GM23338 (cell line): ENCODE data around the gene ARAP1. TPM values are rescaled to one million over a fixed set of nuclear protein-coding genes. Genes with fewer than 3 reads are reported as not detected.

Source experiments
- ATAC-seq: fragments of 200-7000 bp; cut with Tn5 transposase; 3 replicates; pipeline ENCODE4 v1.9.1; 2020
- DNase-seq: peaks from one replicate; pipeline ENCODE4 v3.0.0-alpha.2; 2015; ENCODE audit warnings: low spot score
- H2AFZ ChIP-seq: fragments of 200-600 bp; sonication (generic); 2 replicates; pipeline ENCODE4 v1.8.0; 2016; ENCODE audit warnings: antibody characterized with exemption, mild to moderate bottlenecking, moderate library complexity
- H3F3A ChIP-seq: fragments of 200-600 bp; sonication (generic); replicated peaks from 2 replicates; pipeline ENCODE4 v1.8.0; 2017; ENCODE audit warnings: antibody characterized with exemption, mixed run types, low read depth
- H3K27ac ChIP-seq: fragments of 200-600 bp; sonication (generic); 2 replicates; pipeline ENCODE4 v1.6.1; 2016; ENCODE audit warnings: low read depth
- H3K27me3 ChIP-seq: fragments of 200-600 bp; sonication (generic); 2 replicates; pipeline ENCODE4 v1.8.0; 2016; ENCODE audit warnings: mild to moderate bottlenecking, mixed run types, moderate library complexity; ENCODE audit not compliant: insufficient read depth
- H3K36me3 ChIP-seq: fragments of 200-600 bp; sonication (generic); 2 replicates; pipeline ENCODE4 v1.8.0; 2016; ENCODE audit warnings: mild to moderate bottlenecking; ENCODE audit not compliant: insufficient read depth
- H3K4me1 ChIP-seq: fragments of 200-600 bp; sonication (generic); 2 replicates; pipeline ENCODE4 v1.8.0; 2016; ENCODE audit warnings: mild to moderate bottlenecking, moderate library complexity; ENCODE audit not compliant: insufficient read depth
- H3K4me2 ChIP-seq: fragments of 200-600 bp; sonication (generic); 2 replicates; pipeline ENCODE4 v1.7.1; 2017; ENCODE audit warnings: mixed run types
- H3K4me3 ChIP-seq: fragments of 200-600 bp; sonication (generic); 2 replicates; pipeline ENCODE4 v1.6.1; 2016; ENCODE audit warnings: mixed run types
- H3K79me2 ChIP-seq: fragments of 200-600 bp; sonication (generic); replicated peaks from 2 replicates; pipeline ENCODE4 v1.8.0; 2017; ENCODE audit warnings: mild to moderate bottlenecking; ENCODE audit not compliant: insufficient read depth
- H3K9me2 ChIP-seq: fragments of 200-600 bp; sonication (generic); 2 replicates; pipeline ENCODE4 v1.8.0; 2017; ENCODE audit not compliant: insufficient read depth
- H4K20me1 ChIP-seq: fragments of 200-600 bp; sonication (generic); replicated peaks from 2 replicates; pipeline ENCODE4 v1.8.0; 2017; ENCODE audit warnings: mild to moderate bottlenecking; ENCODE audit not compliant: insufficient read depth
- H3K27ac Mint-ChIP-seq: 2 replicates; pipeline ENCODE4 v1.8.0; 2020; ENCODE audit warnings: inconsistent platforms, mild to moderate bottlenecking, moderate library complexity, mixed read lengths
- H3K27me3 Mint-ChIP-seq: 3 replicates; pipeline ENCODE4 v1.8.0; 2022; ENCODE audit warnings: low read depth, mild to moderate bottlenecking, moderate library complexity, mixed read lengths, inconsistent platforms; ENCODE audit not compliant: insufficient read depth, poor library complexity
- H3K36me3 Mint-ChIP-seq: 3 replicates; pipeline ENCODE4 v1.8.0; 2021; ENCODE audit warnings: low read depth, mild to moderate bottlenecking, inconsistent platforms, moderate library complexity, mixed read lengths
- H3K4me1 Mint-ChIP-seq: 3 replicates; pipeline ENCODE4 v1.8.0; 2020; ENCODE audit warnings: mild to moderate bottlenecking, inconsistent platforms, mixed read lengths
- H3K4me3 Mint-ChIP-seq: 3 replicates; pipeline ENCODE4 v1.8.0; 2021; ENCODE audit warnings: moderate library complexity, mild to moderate bottlenecking, inconsistent platforms, mixed read lengths
- H3K9me3 Mint-ChIP-seq: 3 replicates; pipeline ENCODE4 v1.8.0; 2020; ENCODE audit warnings: moderate library complexity, mild to moderate bottlenecking, inconsistent platforms, mixed read lengths
- CREB1 ChIP-seq: fragments of 250-450 bp; sonication (Bioruptor Pico); IDR thresholded peaks from 2 replicates; pipeline ENCODE4 v1.5.0; 2020; ENCODE audit warnings: low read depth, mild to moderate bottlenecking, moderate library complexity
- CTCF ChIP-seq, 2 experiments: fragments of 200-600 bp in 1 of 2; sonication (generic) in 1 of 2; conservative IDR thresholded peaks; 2 replicates each; pipeline versions ENCODE4 v1.5.1 to v1.6.1; 2016 to 2017; ENCODE audit warnings: antibody characterized with exemption in 2 of 2, low read depth in 2 of 2, mild to moderate bottlenecking in 2 of 2, moderate library complexity in 1 of 2
- EZH2 ChIP-seq: fragments of 200-600 bp; sonication (generic); IDR thresholded peaks from one replicate; pipeline ENCODE4 v1.8.0; 2017; ENCODE audit warnings: antibody characterized with exemption, mild to moderate bottlenecking, low read depth; ENCODE audit not compliant: unreplicated experiment
- EZH2phosphoT487 ChIP-seq: fragments of 200-600 bp; sonication (generic); IDR thresholded peaks from one replicate; pipeline ENCODE4 v1.8.1; 2018; ENCODE audit warnings: antibody characterized with exemption; ENCODE audit not compliant: unreplicated experiment
- JUNB ChIP-seq: IDR thresholded peaks from one replicate; pipeline ENCODE4 v1.6.1; 2016; ENCODE audit warnings: antibody characterized with exemption; ENCODE audit not compliant: unreplicated experiment
- NANOG ChIP-seq: IDR thresholded peaks from 2 replicates; pipeline ENCODE4 v1.6.1; 2016; ENCODE audit warnings: antibody characterized with exemption, borderline replicate concordance
- POLR2AphosphoS5 ChIP-seq: IDR thresholded peaks from 2 replicates; pipeline ENCODE4 v1.6.1; 2016; ENCODE audit warnings: antibody characterized with exemption, low read depth
- REST ChIP-seq: IDR thresholded peaks from one replicate; pipeline ENCODE4 v1.6.1; 2018; ENCODE audit warnings: antibody characterized with exemption; ENCODE audit not compliant: unreplicated experiment
- STAT1 ChIP-seq: IDR thresholded peaks from one replicate; pipeline ENCODE4 v1.6.1; 2016; ENCODE audit warnings: antibody characterized with exemption; ENCODE audit not compliant: unreplicated experiment
- ZNF114 ChIP-seq: fragments of 250-450 bp; sonication (Bioruptor Pico); IDR thresholded peaks from 2 replicates; pipeline ENCODE4 v1.5.0; 2020; ENCODE audit warnings: mild to moderate bottlenecking, moderate library complexity
- ZNF331 ChIP-seq: fragments of 250-450 bp; sonication (Bioruptor Pico); IDR thresholded peaks from 2 replicates; pipeline ENCODE4 v1.5.0; 2020; ENCODE audit warnings: low read depth, mild to moderate bottlenecking, moderate library complexity
- ZNF462 ChIP-seq: fragments of 250-450 bp; sonication (Bioruptor Pico); IDR thresholded peaks from 2 replicates; pipeline ENCODE4 v1.5.0; 2020; ENCODE audit warnings: mild to moderate bottlenecking, moderate library complexity
- polyA plus RNA-seq: library from polyadenylated mRNA; unstranded; fragments of >200 nt; fragmentation: Nextera tagmentation; extraction: Ambion mirVana; gene quantifications from 2 replicates; pipeline ENCODE4 v1.2.1, GENCODE V29; 2016
- total RNA-seq: library from RNA; depleted of rRNA; stranded (reverse); fragments of >200 nt; shearing (Covaris generic); gene quantifications from 2 replicates; pipeline ENCODE4 v1.2.3, GENCODE V29; 2014

The ARAP1 gene
- total and polyA plus RNA-seq, 2 experiments from 2014 or later = 24.5 to 116 TPM

- DNase-seq (no peak), ATAC-seq (no peak)
- no peak overlapping the region for H2AFZ ChIP-seq
- H3K27ac ChIP-seq = no peak overlapping the region
- peaks cover 19% of the 10 kb centered on the region for H3K27me3 Mint-ChIP-seq
- H3K4me2 ChIP-seq = no peak overlapping the region
- H3K4me1 ChIP-seq = peaks cover 28% of the 10 kb centered on the region
- H3K27ac Mint-ChIP-seq = no peak overlapping the region
- no peaks in the 10 kb centered on the region for H3K9me2 ChIP-seq
- H3K9me3 Mint-ChIP-seq = no peaks in the 10 kb centered on the region; the same call in 2 of the 3 replicates
- H3K4me3 Mint-ChIP-seq = no peak overlapping the region
- peaks cover 35% of the 10 kb centered on the region for H3K4me1 Mint-ChIP-seq
- peaks cover 15% of the 10 kb centered on the region for H4K20me1 ChIP-seq
- H3K36me3 ChIP-seq = no peaks in the 10 kb centered on the region
- TF ChIP-seq NANOG = no peak
- TF ChIP-seq CTCF (conservative IDR thresholded peaks at IDR 0.05; ENCODE audit: low read depth in 2 of 2) = no peak
- no peak for TF ChIP-seq ZNF331
- no peak for TF ChIP-seq JUNB
- no peak for TF ChIP-seq REST
- TF ChIP-seq ZNF462 (CRISPR knock-in tag) = no peak
- TF ChIP-seq EZH2phosphoT487 = no peak
- TF ChIP-seq EZH2 = no peak
- TF ChIP-seq STAT1 = no peak
- no peak for TF ChIP-seq POLR2AphosphoS5
- TF ChIP-seq CREB1 (CRISPR knock-in tag) = no peak
- no peak for TF ChIP-seq ZNF114
- no peaks in the 10 kb centered on the region; the same call in 1 of the 3 replicates for H3K36me3 Mint-ChIP-seq
- peaks cover 15% of the 10 kb centered on the region for H3K27me3 ChIP-seq
- H3K79me2 ChIP-seq = peaks cover 47% of the 10 kb centered on the region
- H3F3A ChIP-seq = 0 out of 2 replicates have a peak, but pooled peaks cover 5% of the 10 kb centered on the region
- H3K4me3 ChIP-seq = no peak overlapping the region
Observed at GRCh38 chr11:72750086-72750485, 2.1 kb downstream of the ARAP1 start.
